ENCODE measurements around the gene PLEKHF1.
"Not testable (repeated sequence)": the region's sequence is repeated elsewhere in the genome, so short reads cannot be mapped to it uniquely, and the experiment has no call there.

PLEKHF1 gene

DNA sequence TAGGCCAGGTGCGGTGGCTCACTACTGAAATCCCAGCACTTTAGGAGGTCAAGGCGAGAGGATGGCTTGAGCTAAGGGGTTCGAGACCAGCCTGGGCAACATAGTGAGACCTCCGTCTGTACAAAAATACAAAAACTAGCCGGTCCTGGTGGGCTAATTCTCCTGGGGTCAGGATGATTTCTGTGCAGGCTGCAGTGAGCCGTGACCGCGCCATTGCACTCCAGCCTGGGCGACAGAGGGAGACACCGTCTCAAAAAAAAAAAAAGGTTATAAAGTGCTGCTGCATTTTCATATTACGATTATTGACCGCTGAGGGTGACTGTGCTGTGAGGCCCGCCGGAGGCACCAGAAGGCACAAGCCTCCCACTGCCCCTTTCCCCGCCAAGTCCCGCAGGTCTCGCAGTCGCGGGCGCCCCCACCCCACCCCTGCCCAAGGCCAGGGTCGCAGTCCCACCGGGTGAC lies 477 bp upstream of the PLEKHF1 start:
- no peak for DNase-seq (ENCODE audit: low spot score)

DNA sequence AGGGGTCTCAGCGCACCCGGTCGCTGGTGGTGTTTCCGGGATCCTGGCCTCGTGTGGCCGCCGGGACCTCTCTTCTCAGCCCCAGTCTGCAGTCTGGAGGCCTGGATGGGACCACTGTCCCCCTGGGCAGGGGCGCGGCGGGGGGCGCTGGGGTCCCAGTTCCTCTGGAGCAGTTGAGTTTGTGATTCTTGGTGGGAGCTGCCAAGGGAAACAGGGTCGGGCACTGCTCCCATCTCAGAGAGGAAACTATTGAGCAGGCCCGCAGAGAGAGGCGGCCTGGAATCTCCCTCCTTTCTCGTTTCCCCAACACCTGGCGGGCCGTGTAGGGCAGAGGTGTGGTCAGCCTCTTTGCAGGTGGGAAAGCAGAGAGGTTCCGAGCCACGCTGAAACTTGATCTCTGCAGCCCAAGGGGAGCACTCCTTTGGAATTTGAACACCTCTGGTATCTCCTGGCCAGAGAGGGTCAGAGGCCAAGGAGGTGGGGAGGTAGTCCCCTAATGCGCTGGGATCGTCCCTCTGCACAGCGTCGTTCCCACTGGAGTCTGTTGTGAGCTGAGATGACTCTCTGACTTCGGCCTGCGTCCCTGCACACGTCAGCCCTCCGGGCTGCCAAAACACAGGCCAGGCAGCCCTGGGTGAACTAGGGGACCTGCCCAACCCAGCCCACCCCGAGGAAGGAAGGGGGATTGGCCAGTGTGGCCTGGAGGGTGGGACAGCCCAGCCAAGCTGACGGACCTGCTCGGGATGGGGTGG lies 741 bp downstream of the PLEKHF1 start:
- DNase-seq (ENCODE audit: low spot score), result no peak

DNA sequence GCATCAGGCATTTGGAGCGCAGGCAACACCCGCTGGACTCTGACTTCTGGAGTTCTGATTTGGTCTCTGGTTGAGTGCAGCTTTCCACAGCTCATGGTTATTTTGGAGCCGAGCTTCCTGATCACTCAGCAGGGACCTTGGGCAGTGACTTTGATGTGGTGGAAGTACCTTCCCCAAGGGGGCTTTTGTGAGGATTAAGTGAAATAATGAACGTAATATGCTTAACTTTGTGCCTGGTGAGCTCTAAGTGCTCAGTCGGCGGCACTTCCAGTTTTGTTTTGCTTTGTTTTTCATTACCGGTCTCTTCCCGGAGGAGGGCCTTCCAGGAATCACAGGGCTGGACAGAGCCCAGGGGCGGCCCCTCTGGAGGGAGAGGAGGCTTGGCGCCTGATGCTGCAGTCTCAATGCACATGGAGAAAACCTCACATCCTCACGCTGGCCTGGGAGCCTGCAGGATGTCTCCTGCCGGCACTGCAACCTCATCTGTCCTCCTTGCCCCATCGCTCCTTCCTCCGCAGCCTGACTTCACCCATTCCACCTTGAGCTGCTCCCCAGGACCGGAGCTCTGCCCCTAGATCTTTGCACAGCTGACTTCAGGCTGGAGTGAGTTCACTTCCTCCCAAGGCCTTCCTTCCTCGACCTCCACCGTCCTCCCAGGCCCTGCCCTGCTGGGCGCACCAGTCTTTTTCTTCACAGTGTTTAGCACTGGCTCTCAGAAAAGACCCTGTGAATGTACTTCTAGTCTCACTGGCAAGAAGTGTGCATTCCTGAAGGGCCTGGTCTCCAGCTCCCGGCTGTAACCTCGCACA lies 1.5 kb downstream of the PLEKHF1 start:
- DNase-seq (ENCODE audit: low spot score), result no peak

- DNase-seq (ENCODE audit: low spot score), result no peak
These were observed 2.1 kb downstream of the PLEKHF1 start for GRCh38 chr19:29667387-29667783.

GRCh38 chr19:29667901-29668341 lies 2.7 kb downstream of the PLEKHF1 start:
- no peak for DNase-seq (ENCODE audit: low spot score)

GRCh38 chr19:29668746-29669609 lies 3.7 kb downstream of the PLEKHF1 start:
- DNase-seq (ENCODE audit: low spot score), result no peak

- DNase-seq (ENCODE audit: low spot score), result no peak
These were observed 5.0 kb downstream of the PLEKHF1 start for GRCh38 chr19:29670255-29670654.

- DNase-seq (ENCODE audit: low spot score), result not testable (repeated sequence)
These were observed 5.7 kb downstream of the PLEKHF1 start for GRCh38 chr19:29671026-29671392.

DNA sequence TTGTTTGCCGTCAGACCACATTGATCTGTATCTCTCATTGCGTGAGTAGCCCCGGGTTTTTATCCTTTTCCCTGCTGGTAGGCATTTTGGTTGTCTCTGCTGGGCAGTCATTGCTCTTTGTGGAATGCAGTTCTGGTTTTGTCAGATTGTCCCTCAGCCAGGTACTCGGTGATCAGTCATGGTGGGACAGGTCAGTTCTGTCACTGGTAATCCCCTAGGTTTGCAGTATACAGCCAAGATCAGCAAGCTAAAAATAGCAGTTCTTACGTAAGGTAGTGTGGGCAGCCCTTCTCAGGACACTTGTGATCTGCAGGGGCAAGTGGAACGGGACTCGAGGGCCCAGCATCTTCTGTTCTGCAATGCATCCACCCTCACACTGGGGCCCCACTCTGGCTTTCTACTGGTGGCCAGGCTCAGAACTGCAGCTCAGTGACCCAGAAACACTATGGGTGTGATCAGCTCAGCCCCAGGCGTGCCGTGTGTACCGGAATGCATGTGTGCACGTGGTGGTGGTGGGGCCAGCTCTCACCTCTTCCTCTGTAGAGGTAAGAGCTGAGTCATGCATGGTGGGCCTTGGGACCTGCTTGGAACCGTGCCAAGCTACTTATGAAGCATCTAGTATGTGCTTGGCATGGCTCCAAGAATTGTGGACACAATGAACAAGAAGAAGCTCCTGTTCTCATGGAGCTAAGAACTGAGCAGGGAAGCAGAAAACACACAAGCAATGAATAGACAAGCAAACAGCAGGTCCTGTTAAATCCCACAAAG lies 6.3 kb downstream of the PLEKHF1 start:
- DNase-seq (ENCODE audit: low spot score), result peak; percentile 40

DNA sequence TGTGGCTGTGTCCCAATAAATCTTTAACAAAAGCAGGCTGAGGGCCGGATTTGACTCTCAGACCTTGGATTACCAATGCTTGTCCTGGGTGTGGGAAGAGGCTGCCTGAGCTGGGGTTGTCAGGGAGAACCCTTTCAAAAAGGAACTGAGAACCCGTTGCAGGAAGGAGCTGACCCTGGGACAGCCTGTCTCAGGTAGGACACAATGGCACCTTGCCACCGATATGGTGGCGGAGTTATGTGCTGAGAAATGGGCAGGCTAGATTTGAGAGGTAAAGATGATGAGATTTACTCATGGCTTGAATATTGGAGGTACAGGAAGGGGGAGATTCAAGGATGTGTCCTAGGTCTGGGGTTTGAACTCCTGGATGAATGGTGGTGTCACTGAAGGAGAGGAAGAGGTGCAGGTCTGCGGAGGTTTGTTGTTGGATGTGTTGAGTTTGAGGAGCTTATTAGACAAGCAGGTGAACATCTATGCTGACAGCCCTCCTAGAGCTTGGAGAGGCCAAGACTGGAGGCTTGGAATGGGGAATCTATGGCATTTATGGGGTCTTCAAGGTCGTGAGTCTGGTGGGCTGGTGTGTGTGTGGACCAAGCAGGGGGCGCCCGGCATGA lies 7.2 kb downstream of the PLEKHF1 start:
- no peak for DNase-seq (ENCODE audit: low spot score)

DNA sequence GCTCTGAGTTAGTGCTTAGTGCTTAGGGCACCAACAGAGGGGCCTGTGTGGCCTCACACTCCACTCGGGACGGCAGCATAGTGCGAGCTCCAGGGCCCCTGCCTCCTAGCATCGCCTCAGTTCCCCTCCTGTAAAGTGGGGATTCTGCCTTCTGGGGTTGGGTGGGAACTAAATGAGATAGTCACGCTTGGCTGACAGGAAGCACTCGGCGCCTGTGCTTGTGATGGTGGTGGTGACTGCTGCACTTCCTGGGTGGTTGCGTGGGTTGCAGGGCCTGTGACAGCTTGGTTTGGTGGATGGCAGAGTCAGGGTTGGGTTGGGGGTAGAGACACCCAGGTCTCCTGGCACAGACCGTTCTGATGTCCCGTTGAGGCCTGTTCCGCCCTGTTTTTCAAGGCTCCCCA lies 7.7 kb downstream of the PLEKHF1 start:
- DNase-seq (ENCODE audit: low spot score), result no peak

- no peak for DNase-seq (ENCODE audit: low spot score)
These were observed 8.4 kb downstream of the PLEKHF1 start for GRCh38 chr19:29673451-29674371.

DNA sequence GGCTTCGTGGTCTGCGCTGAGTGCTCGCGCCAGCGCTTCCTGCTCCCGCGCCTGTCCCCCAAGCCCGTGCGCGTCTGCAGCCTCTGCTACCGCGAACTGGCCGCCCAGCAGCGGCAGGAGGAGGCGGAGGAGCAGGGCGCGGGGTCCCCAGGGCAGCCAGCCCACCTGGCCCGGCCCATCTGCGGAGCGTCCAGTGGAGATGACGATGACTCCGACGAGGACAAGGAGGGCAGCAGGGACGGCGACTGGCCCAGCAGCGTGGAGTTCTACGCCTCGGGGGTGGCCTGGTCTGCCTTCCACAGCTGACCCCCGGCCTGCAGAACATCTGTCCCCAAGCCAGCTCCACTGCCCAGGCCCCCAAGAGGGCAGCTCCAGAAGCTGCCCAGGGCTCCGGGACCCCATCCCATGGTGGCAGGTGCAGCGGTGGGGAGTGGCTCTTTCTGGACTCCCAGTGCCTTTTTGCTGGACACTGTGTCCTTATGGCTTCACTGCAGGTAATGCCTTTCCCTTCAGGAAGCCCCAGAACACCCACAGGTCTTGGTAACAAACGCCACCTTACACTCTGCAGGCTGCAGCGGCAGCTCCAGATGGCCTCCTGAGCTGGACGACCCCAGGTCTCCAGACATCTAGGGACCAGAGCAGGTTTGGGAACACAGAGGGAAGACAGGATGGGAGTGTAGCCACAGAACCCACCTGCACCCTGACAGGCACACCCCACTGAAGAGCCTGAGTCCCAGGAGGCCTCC lies 9.3 kb downstream of the PLEKHF1 start:
- no peak for DNase-seq (ENCODE audit: low spot score)

GRCh38 chr19:29675120-29675649 lies 9.9 kb downstream of the PLEKHF1 start:
- DNase-seq (ENCODE audit: low spot score), result no peak

GRCh38 chr19:29675650-29676186 lies 10.5 kb downstream of the PLEKHF1 start:
- DNase-seq (ENCODE audit: low spot score), result no peak

GRCh38 chr19:29676586-29676985 lies 11.3 kb downstream of the PLEKHF1 start:
- no peak for DNase-seq (ENCODE audit: low spot score)

DNA sequence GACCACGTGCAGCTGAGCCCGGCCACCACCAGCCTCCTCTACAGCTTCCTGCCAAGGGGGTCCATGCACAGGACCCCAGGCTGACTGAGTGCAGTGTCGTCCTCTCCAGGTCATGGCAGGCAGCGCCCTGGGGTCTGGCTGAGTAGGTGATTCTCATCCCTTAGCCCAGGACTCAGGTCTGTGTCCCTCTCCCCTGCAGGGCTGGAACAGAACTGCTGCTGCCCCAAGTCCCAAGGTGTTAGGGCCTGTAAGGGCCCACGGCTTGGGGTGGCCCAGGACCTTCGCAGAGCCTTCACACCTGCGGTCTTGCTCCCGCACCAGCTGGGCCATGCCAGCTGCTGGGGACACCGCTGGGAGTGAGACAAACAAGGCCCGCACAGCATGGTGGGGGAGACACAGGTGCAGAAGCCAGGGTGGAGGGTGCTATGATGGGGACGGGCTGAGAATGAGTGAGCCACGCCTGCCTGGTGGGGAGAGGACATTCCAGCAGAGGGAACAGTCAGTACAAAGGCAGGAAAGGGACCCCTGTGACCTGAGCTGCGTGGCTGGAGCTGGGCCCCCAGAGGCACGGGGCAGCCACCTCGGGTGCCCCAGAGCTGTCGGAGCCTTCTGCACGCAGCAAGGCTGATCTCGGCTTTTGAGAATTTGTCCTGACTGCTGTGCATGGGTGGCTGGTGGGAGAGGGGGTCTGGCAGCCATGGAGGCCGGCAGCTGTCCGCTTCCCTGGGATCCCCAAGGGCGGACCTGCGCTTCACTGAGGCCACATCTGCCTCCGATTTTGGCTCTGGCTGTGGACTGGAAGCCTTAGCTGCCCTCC lies 11.9 kb downstream of the PLEKHF1 start:
- no peak for DNase-seq (ENCODE audit: low spot score)
